Activated T-cell treated with anti-CD3 and anti-CD28 coated beads, Interleukin-2, amount 50 U/mL, for 72 hours (primary cell): ENCODE data around the gene CST6. TPM values are rescaled to one million over a fixed set of nuclear protein-coding genes. Genes with fewer than 3 reads are reported as not detected.
"Not testable (repeated sequence)": the region's sequence is repeated elsewhere in the genome, so short reads cannot be mapped to it uniquely, and the experiment has no call there.

ENCODE experiments used
- ATAC-seq, 2 donors: fragments of 150-1000 bp; cut with Tn5 transposase; replicated peaks in 1 of 2; 2 replicates each; pipeline ENCODE4 v1.10.0; 2021; ENCODE audit warnings: moderate library complexity in 2 of 2, mild to moderate bottlenecking in 1 of 2
- DNase-seq, 2 donors: peaks; one replicate each; pipeline ENCODE4 v3.0.0; 2021 to 2022; ENCODE audit warnings: mixed read lengths in 1 of 2
- H3K27ac Mint-ChIP-seq: one replicate; pipeline ENCODE4 v1.8.0; 2022; ENCODE audit warnings: mild to moderate bottlenecking, moderate library complexity, mixed read lengths
- H3K27me3 Mint-ChIP-seq: one replicate; pipeline ENCODE4 v1.8.0; 2022; ENCODE audit warnings: low read depth, mixed read lengths
- H3K36me3 Mint-ChIP-seq, 2 donors: one replicate each; pipeline ENCODE4 v1.8.0; 2022; ENCODE audit warnings: mixed read lengths in 2 of 2, mild to moderate bottlenecking in 1 of 2; ENCODE audit not compliant: insufficient read depth in 2 of 2
- H3K4me1 Mint-ChIP-seq: one replicate; pipeline ENCODE4 v1.8.0; 2022; ENCODE audit warnings: low read depth, mixed read lengths
- H3K4me3 Mint-ChIP-seq, 2 donors: one replicate each; pipeline ENCODE4 v1.8.0; 2022; ENCODE audit warnings: mild to moderate bottlenecking in 2 of 2, mixed read lengths in 2 of 2, moderate library complexity in 2 of 2
- H3K9me3 Mint-ChIP-seq, 2 donors: one replicate each; pipeline ENCODE4 v1.8.0; 2022; ENCODE audit warnings: mixed read lengths in 2 of 2
- total RNA-seq, 2 donors: library from RNA; stranded (reverse); gene quantifications; one replicate each; pipeline ENCODE4 v1.2.3, GENCODE V29; 2022

The CST6 gene
- total RNA-seq, 2 donors from 2014 or later: 0.34 to 0.79 TPM

GRCh38 chr11:66013762-66014100, 1.9 kb downstream of the CST6 start:
- Mint-ChIP-seq H3K27ac (no peak overlapping the region), H3K4me1 (peaks cover 7% of the 10 kb centered on the region), H3K4me3 (no peak overlapping the region), H3K27me3 (peaks cover 21% of the 10 kb centered on the region), H3K9me3 (no peaks in the 10 kb centered on the region), H3K36me3 (no peaks in the 10 kb centered on the region)
- no peak for DNase-seq
- ATAC-seq: no peak

- no peak overlapping the region for H3K4me3 Mint-ChIP-seq
- no peak for ATAC-seq
These were observed 3.1 kb downstream of the CST6 start for GRCh38 chr11:66014804-66015453.

GRCh38 chr11:66015454-66015881, 3.7 kb downstream of the CST6 start:
- ATAC-seq (no peak), DNase-seq (no peak)
- H3K9me3 Mint-ChIP-seq: no peaks in the 10 kb centered on the region
- H3K4me3 Mint-ChIP-seq: no peak overlapping the region
- H3K36me3 Mint-ChIP-seq: no peaks in the 10 kb centered on the region
- no peak overlapping the region for H3K27ac Mint-ChIP-seq
- H3K4me1 Mint-ChIP-seq: peaks cover 7% of the 10 kb centered on the region
- peaks cover 17% of the 10 kb centered on the region for H3K27me3 Mint-ChIP-seq

More at GRCh38 chr11:66014804-66015453, 3.1 kb downstream of the CST6 start:
- H3K4me1 Mint-ChIP-seq: peaks cover 7% of the 10 kb centered on the region
- H3K27ac Mint-ChIP-seq: no peak overlapping the region
- H3K36me3 Mint-ChIP-seq: no peaks in the 10 kb centered on the region
- no peak for DNase-seq
- H3K27me3 Mint-ChIP-seq: peaks cover 21% of the 10 kb centered on the region
- no peaks in the 10 kb centered on the region for H3K9me3 Mint-ChIP-seq

- Mint-ChIP-seq H3K9me3 (no peaks in the 10 kb centered on the region), H3K27me3 (peaks cover 16% of the 10 kb centered on the region), H3K27ac (no peak overlapping the region), H3K4me3 (no peak overlapping the region), H3K4me1 (peaks cover 7% of the 10 kb centered on the region), H3K36me3 (no peaks in the 10 kb centered on the region)
- DNase-seq: no peak
- ATAC-seq: no peak
These were observed 4.4 kb downstream of the CST6 start for GRCh38 chr11:66015936-66016792.

GRCh38 chr11:66016793-66017177, 5.0 kb downstream of the CST6 start:
- DNase-seq: no peak
- peaks cover 16% of the 10 kb centered on the region for H3K27me3 Mint-ChIP-seq
- H3K4me3 Mint-ChIP-seq: no peak overlapping the region
- no peaks in the 10 kb centered on the region for H3K9me3 Mint-ChIP-seq
- H3K27ac Mint-ChIP-seq: no peak overlapping the region
- H3K36me3 Mint-ChIP-seq: no peaks in the 10 kb centered on the region
- H3K4me1 Mint-ChIP-seq: peaks cover 7% of the 10 kb centered on the region
- no peak for ATAC-seq

- no peak overlapping the region for H3K4me3 Mint-ChIP-seq
- no peak for ATAC-seq
These were observed 5.5 kb downstream of the CST6 start for GRCh38 chr11:66017321-66017720.

GRCh38 chr11:66020212-66020611, 8.4 kb downstream of the CST6 start:
- Mint-ChIP-seq H3K4me3 (no peak overlapping the region), H3K9me3 (no peaks in the 10 kb centered on the region), H3K27me3 (peaks cover 7% of the 10 kb centered on the region), H3K4me1 (peaks cover 12% of the 10 kb centered on the region), H3K36me3 (no peaks in the 10 kb centered on the region), H3K27ac (no peak overlapping the region)
- DNase-seq (no peak), ATAC-seq (no peak)

More at GRCh38 chr11:66017321-66017720, 5.5 kb downstream of the CST6 start:
- no peaks in the 10 kb centered on the region for H3K36me3 Mint-ChIP-seq
- no peak overlapping the region for H3K27ac Mint-ChIP-seq
- no peak for DNase-seq
- H3K4me1 Mint-ChIP-seq: peaks cover 7% of the 10 kb centered on the region
- H3K9me3 Mint-ChIP-seq: no peaks in the 10 kb centered on the region
- peaks cover 16% of the 10 kb centered on the region for H3K27me3 Mint-ChIP-seq

- H3K27ac Mint-ChIP-seq: no peak overlapping the region
These were observed 9.0 kb downstream of the CST6 start for GRCh38 chr11:66020618-66021357.

GRCh38 chr11:66022401-66023185, 10.8 kb downstream of the CST6 start:
- DNase-seq (peak; percentile 80 to 88), ATAC-seq (peak; percentile 84 to 88)
- Mint-ChIP-seq H3K27ac (no peak overlapping the region), H3K27me3 (peaks cover 7% of the 10 kb centered on the region), H3K9me3 (no peaks in the 10 kb centered on the region), H3K36me3 (no peaks in the 10 kb centered on the region), H3K4me1 (peaks cover 7% of the 10 kb centered on the region), H3K4me3 (peak overlapping the region; percentile 67 to 76)

More at GRCh38 chr11:66020618-66021357, 9.0 kb downstream of the CST6 start:
- H3K36me3 Mint-ChIP-seq: no peaks in the 10 kb centered on the region
- peak overlapping the region in 1 of 2 donors; percentile 34 for H3K4me3 Mint-ChIP-seq
- H3K27me3 Mint-ChIP-seq: peaks cover 7% of the 10 kb centered on the region
- DNase-seq (peak; percentile 63 to 65), ATAC-seq (peak; percentile 59 to 87)
- H3K4me1 Mint-ChIP-seq: peaks cover 12% of the 10 kb centered on the region
- no peaks in the 10 kb centered on the region for H3K9me3 Mint-ChIP-seq

- H3K4me1 Mint-ChIP-seq: not testable (repeated sequence)
These were observed 11.3 kb downstream of the CST6 start for GRCh38 chr11:66023186-66023440.

GRCh38 chr11:66026017-66026529, 14.3 kb downstream of the CST6 start, which contains the start of gene CATSPER1:
Gene CATSPER1, minus strand, starts transcription at chr11:66026479. Its CDS starts 100 bp downstream, at chr11:66026379.
- H3K4me1 Mint-ChIP-seq: peaks cover 4% of the 10 kb centered on the region
- peaks cover 7% of the 10 kb centered on the region for H3K27me3 Mint-ChIP-seq
- no peak within 1 kb of the TSS for H3K27ac Mint-ChIP-seq
- no peak within 1 kb of the TSS for H3K4me3 Mint-ChIP-seq
- no peaks in the 10 kb centered on the region for H3K36me3 Mint-ChIP-seq
- no peaks in the 10 kb centered on the region for H3K9me3 Mint-ChIP-seq
- DNase-seq: no peak
- no peak for ATAC-seq

More at GRCh38 chr11:66023186-66023440, 11.3 kb downstream of the CST6 start:
- not testable (repeated sequence) for H3K9me3 Mint-ChIP-seq, H3K36me3 Mint-ChIP-seq, H3K27ac Mint-ChIP-seq, ATAC-seq, DNase-seq, H3K27me3 Mint-ChIP-seq, H3K4me3 Mint-ChIP-seq

GRCh38 chr11:66032957-66033735, 21.3 kb downstream of the CST6 start:
- no peak for DNase-seq
- Mint-ChIP-seq H3K9me3 (no peaks in the 10 kb centered on the region), H3K36me3 (no peaks in the 10 kb centered on the region), H3K27ac (no peak overlapping the region), H3K27me3 (peaks cover 7% of the 10 kb centered on the region), H3K4me3 (no peak overlapping the region), H3K4me1 (no peaks in the 10 kb centered on the region)
- ATAC-seq: no peak
